ENCODE measurements around the gene NCKAP1.

NCKAP1 gene

DNA sequence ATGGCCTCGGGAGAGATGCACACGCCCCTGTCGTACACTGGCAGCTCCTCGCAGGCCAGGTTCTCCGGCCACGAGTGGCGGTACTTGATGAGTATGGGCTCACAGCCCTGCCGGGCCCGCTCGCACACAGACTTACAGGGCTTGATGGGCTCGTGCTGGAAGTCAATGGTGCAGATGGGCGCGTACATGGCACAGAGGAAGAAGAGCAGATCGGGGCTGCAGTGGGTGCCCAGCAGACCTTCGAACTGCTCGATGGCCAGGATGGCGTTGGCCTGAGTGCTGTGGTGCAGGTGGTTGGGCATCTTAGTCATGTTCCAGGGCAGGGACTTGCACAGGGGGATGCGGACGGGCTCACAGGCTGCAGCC is 172.2 kb downstream of the NCKAP1 start:
- DNase-seq, result no peak

DNA sequence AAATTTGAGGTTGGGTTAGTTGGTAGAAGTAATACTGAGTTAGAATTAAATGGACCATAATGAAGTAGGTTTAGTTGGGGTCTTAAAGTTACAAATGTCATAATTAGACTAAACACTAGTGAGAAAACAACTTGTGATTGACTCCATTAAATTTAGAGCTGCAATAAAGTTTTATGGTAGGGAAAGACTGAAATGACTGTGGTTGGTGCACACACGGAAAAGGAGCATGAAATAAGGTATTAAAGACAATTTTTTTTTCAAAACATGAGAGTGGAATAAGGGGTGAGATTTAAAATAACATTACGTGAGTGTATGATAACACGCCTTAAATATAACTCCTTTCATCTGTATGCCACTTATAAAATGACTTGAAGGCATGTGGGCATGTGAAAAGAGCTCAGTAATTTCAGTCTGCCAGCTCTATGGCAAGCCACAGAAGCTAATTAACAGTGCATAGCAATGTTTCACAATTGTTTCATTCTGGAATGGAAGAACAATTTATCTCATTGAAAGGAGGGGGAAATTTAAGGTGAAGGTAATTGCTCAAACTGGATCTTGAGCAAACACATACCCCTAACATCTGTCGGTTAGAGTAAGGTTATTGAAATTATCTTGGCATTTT is 173.2 kb downstream of the NCKAP1 start:
- DNase-seq, result no peak

DNA sequence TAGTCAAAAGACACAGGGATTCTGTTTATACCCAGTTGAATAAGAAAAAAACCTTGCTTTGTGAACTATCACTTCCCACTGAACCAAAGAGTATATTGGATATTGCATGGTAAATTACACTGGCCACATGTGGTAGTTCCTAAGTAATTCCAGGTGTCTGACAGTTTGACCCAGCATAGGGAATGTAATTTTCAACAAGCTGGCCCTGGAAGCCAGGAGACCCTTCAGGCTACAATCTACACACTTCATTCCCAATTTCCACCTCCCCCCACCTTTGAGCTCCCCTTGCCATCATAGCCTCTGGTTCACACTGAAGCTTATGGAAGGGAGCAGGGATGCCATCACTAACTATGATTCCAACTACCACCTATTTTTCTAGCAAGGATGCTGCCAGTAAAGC is 174.6 kb downstream of the NCKAP1 start:
- DNase-seq, result no peak

DNA sequence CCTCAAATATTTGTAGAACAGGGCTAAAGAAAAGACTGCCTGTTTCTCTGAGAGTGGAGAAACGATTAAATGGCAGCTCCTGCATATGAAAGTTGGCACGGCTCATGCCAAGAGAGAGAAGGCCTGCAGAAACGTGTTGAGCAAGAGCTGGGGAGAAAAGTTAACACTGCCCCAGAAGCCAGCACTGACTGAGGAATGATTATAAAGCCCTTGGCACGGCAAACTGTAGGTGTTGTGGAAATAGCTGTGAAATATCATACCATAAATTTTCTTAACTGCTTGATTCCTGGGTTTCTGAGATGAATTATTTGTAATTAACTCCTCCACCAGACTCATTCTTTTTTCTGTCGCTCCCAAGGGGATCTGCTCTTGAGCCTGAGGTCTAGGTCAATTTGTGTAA is 176.2 kb downstream of the NCKAP1 start:
- no peak for DNase-seq

DNA sequence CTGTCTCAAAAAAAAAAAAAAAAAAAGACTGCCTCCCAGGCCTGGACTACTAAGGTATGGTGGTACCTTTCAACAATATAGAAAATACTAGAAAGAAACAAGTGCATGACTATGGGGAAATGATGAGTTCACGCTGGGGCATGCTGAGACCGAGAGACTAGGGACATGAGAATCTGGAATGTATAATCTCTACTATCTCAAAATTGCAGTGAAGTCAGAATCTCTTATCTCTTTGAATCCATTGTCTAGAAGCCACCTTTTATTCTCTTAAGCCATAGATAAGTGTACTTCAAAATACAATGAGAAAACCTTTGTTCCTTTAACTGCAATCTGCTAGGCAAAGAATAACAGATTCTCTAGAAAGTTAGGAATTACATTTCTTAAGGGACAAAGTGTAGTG is 177.4 kb downstream of the NCKAP1 start:
- no peak for DNase-seq
